GM19099 (cell line): Measurements from ENCODE around the gene AREG.

ENCODE experiments used
- POLR2A ChIP-seq: IDR thresholded peaks from 3 replicates; pipeline ENCODE4 v1.6.1; 2011; ENCODE audit warnings: low read depth; ENCODE audit not compliant: insufficient read length; ENCODE audit errors: extremely low read depth

The AREG gene

DNA sequence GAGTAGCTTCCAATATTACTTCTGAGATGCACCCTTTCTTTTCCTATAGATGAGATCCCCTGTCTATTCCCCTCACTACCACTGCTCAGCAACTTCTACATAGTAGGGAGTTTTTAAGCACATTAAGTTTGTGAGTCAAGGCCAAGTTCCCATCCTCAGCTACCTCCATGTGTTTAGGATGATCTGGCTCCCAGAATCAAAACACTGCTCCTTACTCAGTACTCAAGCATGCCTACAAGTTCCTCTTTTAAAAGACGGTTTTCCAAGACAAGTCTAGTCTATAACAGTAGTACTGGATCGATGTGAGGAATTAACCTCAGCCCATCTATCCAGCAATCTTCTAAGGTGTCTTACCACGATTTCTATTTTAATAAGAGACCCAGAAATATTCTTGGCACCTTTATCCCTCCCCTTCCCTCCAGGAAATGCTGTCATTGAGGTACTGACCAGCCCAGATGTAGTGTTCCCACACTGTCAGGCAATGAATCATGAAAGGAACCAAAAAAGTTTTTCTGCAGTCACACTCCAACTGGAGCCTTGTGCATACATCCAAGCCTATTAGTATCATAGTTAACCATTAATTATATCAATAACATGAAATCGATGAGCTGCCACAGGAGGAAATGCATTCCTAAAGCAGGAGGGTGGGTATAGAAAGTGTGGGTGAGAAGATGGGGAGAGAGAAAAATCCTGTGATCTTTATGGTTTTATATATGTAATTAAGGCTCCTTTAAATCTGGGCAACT lies 29.6 kb downstream of the AREG start:
- TF ChIP-seq POLR2A: no peak

DNA sequence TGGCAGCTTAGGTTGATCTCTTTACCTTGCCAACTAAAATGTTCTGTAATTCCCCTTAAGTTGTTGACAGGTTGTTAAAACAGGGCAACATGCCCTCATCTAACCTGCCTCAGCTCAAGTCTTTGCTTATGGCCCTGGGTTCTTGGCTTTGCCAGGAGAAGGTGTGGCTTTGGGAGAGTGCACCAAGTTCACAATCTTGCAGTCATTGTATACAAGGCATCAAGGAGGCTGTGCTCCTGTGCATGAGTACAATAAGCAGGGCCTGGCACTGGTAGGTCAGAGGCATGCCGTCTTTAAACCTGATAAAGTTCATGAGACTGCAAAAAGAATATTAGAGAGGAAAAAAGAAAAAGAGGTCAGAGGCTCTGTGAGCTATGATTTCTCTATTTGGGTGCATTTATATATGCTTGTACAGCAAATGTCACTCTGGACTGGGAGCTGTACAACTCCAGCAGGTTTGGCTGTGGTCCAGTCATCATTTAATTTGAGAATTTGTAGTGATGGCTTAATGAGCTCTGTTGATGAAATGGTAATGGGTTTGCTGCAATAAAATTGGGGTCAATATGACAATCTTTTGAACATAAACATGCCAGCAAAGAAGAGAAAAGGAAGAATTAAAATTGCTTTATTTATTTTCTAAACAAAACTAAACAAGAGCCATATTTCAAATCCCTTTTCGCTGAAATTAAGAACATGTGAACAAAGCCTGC lies 30.3 kb downstream of the AREG start:
- no peak for TF ChIP-seq POLR2A

DNA sequence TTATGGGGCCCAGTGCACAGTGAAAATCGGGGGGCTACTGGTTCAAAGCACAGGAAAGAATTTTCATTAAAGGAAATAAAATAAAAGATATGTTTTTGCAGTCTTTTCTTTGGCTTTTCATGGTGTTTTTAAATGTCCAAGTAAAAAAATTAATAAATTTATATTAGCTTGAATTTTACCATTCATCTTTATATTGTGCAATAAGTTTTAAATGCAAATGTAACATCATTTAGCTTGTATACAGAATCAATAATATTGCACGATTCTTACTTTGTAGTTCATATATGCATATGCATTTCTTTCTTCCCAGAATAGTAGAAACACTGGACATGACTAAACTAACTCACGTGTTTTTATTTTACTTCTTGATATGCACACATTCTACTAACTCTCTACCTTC lies 31.0 kb downstream of the AREG start:
- TF ChIP-seq POLR2A: no peak

DNA sequence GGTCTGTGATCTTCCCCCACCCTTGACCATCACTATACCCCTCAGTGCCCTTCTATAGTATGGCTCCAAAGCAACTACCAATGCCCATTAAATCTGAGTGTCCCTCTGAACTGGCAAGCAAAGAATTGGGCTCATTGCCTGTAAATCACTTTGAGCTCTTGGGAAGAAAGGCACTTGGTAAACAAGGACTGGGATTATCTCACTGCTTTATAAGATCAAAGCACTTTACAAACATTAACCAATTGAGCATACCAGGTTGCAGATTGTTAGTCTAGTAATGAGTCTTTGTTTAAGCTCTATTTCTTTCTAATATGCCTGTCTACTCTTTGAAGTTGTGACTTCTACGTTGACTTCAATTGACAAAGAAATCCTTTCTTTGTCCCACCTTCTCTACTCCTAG lies 34.1 kb downstream of the AREG start:
- TF ChIP-seq POLR2A: no peak

DNA sequence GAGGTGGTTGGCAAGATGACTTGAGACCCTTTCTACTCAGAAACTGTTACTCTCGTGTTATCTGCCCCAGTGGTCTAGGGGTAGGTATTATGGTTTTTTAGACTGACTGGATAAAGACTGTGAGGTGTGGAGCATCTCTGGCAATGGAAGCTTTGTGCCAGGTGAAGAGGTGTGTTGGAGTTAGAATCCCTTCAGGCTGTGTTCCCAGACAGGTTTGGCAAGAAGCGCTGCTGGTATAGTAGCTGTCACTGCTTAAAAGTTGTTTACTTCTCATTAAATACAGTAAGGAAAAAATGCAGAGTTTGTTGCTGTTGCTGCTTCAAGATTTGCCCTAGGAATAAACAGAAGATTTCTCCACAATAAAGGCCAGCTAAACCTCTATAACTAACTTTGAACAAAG lies 35.3 kb downstream of the AREG start:
- no peak for TF ChIP-seq POLR2A

DNA sequence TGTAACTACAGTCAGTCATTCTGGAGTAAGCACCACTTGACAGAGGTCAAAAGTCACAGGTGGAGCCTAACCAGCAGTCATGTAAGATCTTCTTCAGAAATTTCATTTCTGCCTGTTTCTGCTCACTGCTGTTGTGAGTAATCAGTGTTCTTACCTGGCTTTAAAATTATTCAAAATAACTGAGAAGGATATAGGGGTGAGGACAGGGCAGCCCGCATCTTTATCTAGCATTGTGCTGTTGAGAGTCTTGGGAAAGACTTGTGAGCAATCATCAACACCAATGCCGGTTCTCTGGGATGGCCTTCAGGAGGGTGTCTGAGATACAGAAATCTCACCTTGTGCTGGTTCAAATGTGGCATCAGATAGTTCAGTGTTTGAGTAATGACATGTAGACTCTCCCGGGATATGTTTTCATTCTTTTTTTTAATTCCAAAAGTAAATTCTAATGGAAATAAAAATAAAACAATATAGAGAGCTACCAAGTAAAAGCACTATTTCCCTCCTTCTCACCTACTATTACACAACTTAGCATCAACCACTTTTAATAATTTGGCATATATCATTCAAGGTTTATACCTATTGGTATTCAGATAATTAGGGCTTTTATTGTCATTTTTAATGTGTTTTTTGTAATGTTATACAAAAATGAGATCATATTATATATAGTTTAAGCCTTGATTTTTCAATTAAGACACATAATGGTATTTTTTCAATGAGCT lies 37.1 kb downstream of the AREG start:
- TF ChIP-seq POLR2A: no peak

DNA sequence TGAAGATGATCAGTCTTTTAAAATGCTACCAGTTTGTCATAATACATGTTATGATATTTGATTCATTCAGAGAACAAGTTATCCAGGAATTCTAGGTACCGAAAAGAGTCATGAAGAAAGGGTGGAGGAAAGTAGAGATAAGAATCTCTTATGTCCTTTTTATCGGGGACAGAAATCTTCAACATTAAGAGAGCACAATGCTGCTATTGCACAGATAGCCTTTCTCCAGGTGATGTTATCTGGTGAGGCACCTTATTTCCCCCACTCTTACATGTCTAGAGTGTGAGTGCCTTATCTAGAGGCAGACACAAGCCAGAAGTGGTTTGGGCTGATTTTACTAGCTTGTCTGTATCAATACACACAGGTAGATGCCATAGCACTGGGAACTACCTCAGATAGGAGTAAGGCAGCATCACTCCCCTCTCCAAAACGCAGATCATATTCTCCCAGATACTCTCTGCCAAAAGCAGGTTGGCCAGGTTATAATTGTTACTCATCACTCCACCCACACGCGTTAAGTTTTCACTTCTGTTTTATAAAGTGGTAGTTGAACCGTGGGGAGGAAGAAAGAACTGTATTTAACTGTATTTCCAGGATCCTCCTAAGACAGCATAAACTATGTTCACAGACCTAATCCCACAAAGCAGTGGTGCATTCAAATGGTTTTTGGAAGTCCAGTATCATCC lies 38.4 kb downstream of the AREG start:
- no peak for TF ChIP-seq POLR2A

DNA sequence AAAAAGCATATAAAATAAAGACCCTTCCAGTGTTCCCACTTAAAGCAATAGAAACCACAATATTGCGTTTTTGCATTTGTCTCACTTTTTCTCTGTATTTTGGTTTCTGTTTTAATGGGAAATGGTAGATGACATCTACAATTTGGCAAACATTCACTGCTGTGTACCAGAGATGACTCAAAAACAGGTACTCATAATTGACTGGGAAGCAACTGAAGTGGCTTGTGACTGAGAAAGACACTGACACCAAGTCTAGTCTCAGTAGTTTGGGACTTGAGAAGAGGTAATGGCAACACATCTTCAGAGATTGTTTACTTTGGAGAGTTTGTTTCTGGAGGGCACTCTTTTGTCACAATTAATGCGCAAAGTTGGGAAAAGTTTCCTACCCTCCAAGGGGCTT lies 42.0 kb downstream of the AREG start:
- TF ChIP-seq POLR2A: no peak

DNA sequence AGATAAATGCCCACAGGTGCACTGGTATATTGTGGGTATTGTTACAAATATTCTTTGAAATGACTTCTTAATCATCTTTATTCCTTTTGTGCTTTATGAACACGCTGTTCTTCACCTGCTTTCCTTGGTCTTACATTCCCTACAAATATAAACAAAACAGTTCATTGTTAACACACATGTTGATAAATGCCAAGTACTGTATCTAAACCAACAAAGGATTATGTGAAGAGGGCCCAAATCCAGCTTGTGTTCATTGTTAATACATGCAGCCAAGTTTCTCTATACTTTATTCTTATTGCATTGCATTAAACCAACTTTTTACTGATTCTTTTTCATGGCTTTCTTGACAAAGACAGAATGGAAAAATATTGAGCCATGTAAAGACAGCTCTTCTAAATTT lies 42.8 kb downstream of the AREG start:
- TF ChIP-seq POLR2A: no peak

DNA sequence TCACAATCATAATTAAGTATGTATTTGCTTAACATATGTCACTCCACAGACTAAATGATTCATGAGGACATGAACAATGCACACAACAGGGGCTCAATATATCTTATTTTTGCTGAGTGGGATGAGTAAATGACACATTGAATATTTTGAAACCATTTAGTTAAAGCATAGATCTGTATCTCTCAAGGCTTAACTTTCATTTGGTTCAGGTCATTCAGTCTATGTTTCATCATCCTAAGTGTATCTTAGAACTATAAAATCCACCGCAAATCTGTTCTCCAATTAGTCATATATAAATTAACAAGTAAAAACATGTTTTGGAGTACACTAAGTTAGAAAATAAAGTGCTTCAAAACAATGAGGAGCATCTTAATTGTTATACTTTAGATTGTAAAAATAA lies 45.8 kb downstream of the AREG start:
- no peak for TF ChIP-seq POLR2A

DNA sequence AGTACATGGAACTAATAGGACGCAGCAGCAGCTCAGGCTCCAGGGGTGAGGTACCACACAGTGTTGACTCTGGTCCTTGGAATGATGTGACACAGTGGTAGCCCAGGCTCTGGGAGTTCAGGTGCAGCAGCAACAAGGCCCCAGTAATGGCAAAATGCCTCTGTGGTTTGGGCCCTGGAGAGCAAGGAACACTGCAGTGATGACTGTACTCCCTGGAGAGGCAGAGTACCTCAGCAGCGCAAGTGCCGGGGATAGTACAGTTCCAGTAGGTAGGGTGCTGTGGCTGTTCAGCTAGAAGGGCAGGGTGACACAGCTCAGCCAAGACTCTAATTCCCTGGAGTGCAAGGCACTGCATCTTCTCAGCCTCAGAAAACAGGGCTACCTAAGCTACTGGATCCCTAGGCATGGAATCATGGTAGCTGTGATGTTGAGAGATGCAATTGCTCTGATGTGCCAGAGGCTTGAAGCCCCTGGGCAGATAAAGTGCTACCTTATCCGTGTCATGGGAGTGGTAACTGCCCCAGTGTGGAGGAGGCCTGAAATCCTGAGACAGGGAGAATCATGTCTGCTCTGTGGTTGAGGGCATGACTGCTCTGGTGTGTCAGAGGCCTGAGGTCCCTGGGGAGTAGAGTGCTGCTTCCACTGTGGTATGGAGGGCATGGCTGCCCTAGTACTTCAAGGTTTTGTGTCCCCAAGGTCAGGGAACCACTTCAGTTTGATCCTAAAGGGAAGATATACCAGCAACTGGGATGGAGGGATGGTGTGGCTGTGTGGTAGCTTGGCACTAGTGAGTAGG lies 55.2 kb downstream of the AREG start:
- no peak for TF ChIP-seq POLR2A

DNA sequence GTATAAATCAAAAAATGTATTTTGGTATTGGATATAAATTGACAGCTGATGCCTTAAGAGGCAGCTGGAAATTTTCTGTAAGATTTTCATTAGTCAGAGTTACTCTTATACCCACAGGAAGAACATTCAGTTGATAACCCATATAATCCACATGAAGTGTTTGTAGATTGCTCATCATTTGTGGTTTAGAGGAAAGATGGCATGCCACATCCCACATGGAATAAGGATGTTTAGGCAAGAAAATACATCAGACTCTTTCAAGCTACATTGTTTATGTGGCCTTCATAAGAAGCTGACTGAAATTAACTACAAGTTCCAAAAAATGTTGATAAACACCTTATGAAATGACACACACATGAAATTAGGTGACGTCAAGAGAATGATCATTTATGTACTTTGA lies 56.6 kb downstream of the AREG start:
- TF ChIP-seq POLR2A: no peak

DNA sequence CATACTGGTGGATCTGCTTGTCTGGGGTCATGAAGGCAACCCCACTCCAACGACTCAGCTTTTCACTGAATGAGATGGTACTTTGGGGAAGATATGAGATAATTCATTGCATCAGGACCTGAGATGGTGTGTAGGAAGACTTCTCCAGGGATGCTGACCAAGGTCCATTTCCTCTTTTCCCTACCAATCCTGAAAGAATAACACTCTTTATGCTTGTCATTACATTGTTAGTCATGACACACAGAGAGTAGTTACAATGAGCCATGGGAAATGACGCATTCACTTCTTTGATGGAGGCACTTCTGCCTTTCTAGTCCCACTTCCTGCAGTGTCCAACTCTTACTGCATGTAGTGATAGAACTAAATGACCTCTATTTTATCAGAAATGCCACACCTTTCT lies 58.6 kb downstream of the AREG start:
- no peak for TF ChIP-seq POLR2A

DNA sequence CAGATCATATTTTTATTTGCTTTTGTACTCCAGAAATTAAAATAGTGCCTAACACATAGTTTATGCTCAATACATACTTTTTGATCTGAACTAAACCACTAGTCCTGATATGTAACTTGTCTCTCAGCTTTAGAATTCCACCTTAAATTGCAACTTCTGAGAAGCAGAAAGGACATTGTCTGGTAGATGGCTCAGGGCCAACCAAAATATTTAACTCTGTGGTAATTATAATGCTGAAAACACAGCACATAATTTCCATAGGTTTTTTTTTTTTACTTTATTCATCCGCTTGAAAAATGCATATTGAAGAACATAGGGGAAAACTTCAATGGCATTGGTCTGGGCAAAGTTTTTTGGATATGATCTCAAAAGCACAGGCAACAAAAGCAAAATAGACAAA lies 59.3 kb downstream of the AREG start:
- no peak for TF ChIP-seq POLR2A
